ENCODE results near the gene EXOSC5. TPM values are rescaled to one million over a fixed set of nuclear protein-coding genes. Genes with fewer than 3 reads are reported as not detected.
A peak's percentile ranks its signal among the peaks of the same experiment; 100 is the strongest.

The EXOSC5 gene
- total and polyA plus RNA-seq, 2 of the 13 experiments (the other 11 are each of a cell fraction or from before 2014, with no cell fraction given): 24.1 to 26.5 TPM

- TF ChIP-seq ZNF276 (CRISPR knock-in tag; IDR thresholded peaks at IDR 0.05; ENCODE audit: low read depth) (peak; percentile 86; the same call in 1 of the 2 replicates), SATB2 (CRISPR knock-in tag; IDR thresholded peaks at IDR 0.05) (no peak), HNRNPLL (IDR thresholded peaks at IDR 0.05; ENCODE audit: low read depth, low read length, poor library complexity, severe bottlenecking) (peak; percentile 43), ESRRA (CRISPR knock-in tag; IDR thresholded peaks at IDR 0.05; ENCODE audit: low read depth) (no peak), ZNF777 (CRISPR knock-in tag; IDR thresholded peaks at IDR 0.05) (no peak), DMAP1 (CRISPR knock-in tag; IDR thresholded peaks at IDR 0.05) (peak; percentile 77; the same call in 1 of the 2 replicates), STAT5B (CRISPR knock-in tag; IDR thresholded peaks at IDR 0.05) (no peak), ZNF775 (CRISPR knock-in tag; IDR thresholded peaks at IDR 0.05; ENCODE audit: borderline replicate concordance) (no peak), ZNF562 (CRISPR knock-in tag; IDR thresholded peaks at IDR 0.05; ENCODE audit: borderline replicate concordance) (no peak), TBX3 (IDR thresholded peaks at IDR 0.05; ENCODE audit: borderline replicate concordance) (0 out of 2 replicates have a peak, but pooled peaks have one; percentile 20), REPIN1 (CRISPR knock-in tag; IDR thresholded peaks at IDR 0.05; ENCODE audit: borderline replicate concordance, low read depth) (peak; percentile 72; the same call in 1 of the 2 replicates)
- TF ChIP-seq, protein P1, sequence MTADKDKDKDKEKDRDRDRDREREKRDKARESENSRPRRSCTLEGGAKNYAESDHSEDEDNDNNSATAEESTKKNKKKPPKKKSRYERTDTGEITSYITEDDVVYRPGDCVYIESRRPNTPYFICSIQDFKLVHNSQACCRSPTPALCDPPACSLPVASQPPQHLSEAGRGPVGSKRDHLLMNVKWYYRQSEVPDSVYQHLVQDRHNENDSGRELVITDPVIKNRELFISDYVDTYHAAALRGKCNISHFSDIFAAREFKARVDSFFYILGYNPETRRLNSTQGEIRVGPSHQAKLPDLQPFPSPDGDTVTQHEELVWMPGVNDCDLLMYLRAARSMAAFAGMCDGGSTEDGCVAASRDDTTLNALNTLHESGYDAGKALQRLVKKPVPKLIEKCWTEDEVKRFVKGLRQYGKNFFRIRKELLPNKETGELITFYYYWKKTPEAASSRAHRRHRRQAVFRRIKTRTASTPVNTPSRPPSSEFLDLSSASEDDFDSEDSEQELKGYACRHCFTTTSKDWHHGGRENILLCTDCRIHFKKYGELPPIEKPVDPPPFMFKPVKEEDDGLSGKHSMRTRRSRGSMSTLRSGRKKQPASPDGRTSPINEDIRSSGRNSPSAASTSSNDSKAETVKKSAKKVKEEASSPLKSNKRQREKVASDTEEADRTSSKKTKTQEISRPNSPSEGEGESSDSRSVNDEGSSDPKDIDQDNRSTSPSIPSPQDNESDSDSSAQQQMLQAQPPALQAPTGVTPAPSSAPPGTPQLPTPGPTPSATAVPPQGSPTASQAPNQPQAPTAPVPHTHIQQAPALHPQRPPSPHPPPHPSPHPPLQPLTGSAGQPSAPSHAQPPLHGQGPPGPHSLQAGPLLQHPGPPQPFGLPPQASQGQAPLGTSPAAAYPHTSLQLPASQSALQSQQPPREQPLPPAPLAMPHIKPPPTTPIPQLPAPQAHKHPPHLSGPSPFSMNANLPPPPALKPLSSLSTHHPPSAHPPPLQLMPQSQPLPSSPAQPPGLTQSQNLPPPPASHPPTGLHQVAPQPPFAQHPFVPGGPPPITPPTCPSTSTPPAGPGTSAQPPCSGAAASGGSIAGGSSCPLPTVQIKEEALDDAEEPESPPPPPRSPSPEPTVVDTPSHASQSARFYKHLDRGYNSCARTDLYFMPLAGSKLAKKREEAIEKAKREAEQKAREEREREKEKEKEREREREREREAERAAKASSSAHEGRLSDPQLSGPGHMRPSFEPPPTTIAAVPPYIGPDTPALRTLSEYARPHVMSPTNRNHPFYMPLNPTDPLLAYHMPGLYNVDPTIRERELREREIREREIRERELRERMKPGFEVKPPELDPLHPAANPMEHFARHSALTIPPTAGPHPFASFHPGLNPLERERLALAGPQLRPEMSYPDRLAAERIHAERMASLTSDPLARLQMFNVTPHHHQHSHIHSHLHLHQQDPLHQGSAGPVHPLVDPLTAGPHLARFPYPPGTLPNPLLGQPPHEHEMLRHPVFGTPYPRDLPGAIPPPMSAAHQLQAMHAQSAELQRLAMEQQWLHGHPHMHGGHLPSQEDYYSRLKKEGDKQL (CRISPR knock-in tag; IDR thresholded peaks at IDR 0.05; ENCODE audit: low read depth): no peak
- TF ChIP-seq, protein P2, sequence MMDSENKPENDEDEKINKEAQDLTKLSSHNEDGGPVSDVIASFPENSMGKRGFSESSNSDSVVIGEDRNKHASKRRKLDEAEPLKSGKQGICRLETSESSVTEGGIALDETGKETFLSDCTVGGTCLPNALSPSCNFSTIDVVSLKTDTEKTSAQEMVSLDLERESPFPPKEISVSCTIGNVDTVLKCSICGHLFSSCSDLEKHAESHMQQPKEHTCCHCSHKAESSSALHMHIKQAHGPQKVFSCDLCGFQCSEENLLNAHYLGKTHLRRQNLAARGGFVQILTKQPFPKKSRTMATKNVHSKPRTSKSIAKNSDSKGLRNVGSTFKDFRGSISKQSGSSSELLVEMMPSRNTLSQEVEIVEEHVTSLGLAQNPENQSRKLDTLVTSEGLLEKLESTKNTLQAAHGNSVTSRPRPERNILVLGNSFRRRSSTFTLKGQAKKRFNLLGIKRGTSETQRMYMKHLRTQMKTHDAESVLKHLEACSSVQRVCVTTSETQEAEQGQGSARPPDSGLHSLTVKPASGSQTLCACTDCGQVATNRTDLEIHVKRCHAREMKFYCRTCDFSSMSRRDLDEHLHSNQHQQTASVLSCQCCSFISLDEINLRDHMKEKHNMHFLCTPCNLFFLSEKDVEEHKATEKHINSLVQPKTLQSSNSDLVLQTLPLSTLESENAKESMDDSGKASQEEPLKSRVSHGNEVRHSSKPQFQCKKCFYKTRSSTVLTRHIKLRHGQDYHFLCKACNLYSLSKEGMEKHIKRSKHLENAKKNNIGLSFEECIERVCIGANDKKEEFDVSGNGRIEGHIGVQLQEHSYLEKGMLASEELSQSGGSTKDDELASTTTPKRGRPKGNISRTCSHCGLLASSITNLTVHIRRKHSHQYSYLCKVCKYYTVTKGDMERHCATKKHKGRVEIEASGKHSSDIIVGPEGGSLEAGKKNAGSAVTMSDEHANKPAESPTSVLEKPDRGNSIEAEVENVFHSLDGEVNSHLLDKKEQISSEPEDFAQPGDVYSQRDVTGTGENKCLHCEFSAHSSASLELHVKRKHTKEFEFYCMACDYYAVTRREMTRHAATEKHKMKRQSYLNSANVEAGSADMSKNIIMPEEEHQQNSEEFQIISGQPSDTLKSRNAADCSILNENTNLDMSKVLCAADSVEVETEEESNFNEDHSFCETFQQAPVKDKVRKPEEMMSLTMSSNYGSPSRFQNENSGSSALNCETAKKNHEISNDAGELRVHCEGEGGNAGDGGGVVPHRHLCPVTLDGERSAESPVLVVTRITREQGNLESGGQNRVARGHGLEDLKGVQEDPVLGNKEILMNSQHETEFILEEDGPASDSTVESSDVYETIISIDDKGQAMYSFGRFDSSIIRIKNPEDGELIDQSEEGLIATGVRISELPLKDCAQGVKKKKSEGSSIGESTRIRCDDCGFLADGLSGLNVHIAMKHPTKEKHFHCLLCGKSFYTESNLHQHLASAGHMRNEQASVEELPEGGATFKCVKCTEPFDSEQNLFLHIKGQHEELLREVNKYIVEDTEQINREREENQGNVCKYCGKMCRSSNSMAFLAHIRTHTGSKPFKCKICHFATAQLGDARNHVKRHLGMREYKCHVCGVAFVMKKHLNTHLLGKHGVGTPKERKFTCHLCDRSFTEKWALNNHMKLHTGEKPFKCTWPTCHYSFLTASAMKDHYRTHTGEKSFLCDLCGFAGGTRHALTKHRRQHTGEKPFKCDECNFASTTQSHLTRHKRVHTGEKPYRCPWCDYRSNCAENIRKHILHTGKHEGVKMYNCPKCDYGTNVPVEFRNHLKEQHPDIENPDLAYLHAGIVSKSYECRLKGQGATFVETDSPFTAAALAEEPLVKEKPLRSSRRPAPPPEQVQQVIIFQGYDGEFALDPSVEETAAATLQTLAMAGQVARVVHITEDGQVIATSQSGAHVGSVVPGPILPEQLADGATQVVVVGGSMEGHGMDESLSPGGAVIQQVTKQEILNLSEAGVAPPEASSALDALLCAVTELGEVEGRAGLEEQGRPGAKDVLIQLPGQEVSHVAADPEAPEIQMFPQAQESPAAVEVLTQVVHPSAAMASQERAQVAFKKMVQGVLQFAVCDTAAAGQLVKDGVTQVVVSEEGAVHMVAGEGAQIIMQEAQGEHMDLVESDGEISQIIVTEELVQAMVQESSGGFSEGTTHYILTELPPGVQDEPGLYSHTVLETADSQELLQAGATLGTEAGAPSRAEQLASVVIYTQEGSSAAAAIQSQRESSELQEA (CRISPR knock-in tag; IDR thresholded peaks at IDR 0.05; ENCODE audit: not compliant biosample characterization): peak; percentile 72
These were observed 42.5 kb upstream of the EXOSC5 start, which contains the start of gene DMAC2 (continued) for GRCh38 chr19:41439441-41440222.
